HG02610 (cell line): ENCODE data around the gene CCDC47.
A peak's percentile ranks its signal among the peaks of the same experiment; 100 is the strongest.

Experiments used
- ATAC-seq: cut with Tn5 transposase; IDR thresholded peaks from one replicate; pipeline ENCODE4 v1.9.1; 2021; ENCODE audit warnings: mild to moderate bottlenecking, moderate library complexity; ENCODE audit not compliant: unreplicated experiment

Gene CCDC47

DNA sequence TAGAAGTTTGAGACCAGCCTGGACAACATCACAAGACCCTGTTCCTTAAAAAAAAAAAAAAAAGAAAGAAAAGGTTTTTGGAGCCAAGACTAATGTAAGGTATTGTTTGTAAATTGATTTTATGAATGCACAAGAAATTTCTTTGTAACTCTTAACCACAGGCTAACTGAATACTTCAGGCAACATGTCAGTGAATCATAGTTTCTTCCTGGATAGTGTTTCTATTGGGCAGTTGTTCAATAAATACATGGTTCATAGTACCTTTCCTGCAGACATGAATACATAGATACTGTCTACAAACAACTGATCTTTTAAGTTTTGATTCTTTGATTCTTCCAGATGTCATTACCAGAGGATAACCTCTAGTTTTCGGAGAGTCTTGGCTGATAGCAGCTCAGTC, 12.2 kb upstream of the CCDC47 start:
- ATAC-seq, result no peak

DNA sequence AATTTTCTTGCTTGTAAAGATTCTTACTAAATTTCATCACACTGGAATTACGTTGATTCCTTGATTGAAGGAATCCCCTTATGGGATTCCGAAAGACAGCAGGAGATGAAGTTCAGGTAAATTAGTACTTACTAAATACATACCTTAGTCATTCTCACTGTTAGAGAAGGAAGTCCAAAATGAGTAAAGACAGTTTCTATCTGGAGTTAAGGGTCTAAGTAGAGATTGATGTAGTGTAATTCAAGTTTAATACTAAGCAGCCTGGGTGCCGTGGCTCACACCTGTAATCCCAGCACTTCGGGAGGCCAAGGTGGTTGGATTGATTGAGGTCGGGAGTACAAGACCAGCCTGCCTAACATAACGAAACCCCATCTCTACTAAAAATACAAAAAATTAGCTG, 10.1 kb upstream of the CCDC47 start:
- no peak for ATAC-seq

DNA sequence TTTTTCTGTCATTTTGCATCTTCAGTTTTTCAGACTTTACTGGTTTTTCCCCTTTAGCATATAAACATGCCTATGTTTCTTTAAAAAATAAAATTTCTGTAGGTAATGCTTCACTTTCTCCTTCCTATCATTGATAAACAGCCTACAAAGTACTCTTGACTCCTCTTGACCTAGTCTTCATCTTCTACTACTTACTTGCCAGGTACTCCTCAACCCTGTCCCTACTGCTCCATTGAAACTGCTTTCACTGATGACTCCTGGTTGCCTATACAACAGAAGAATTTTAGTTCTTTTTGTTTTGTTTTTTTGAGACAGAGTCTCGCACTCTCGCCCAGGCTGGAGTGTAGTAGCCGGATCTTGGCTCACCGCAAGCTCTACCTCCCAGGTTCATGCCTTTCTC, 7.5 kb upstream of the CCDC47 start:
- ATAC-seq, result no peak

DNA sequence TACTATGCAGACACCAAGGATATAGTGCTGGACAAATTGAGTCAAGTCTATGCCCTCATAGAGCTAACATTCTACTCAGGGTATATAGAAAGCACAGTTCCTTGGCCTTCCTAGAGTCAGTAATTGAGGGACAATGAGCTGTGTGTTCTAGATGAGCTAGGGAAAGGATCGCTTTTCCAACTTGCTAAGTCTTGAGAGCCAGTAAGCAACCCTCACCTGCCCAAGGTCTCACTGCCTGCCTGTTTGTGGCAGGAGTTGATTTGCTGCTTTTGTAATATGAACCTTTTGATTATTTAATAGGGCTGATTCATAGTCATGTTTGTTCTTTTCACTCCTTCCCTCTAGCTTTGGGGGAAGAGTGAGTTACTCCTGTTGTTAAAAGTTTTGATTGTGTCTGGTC, 7.1 kb upstream of the CCDC47 start:
- ATAC-seq, result no peak

DNA sequence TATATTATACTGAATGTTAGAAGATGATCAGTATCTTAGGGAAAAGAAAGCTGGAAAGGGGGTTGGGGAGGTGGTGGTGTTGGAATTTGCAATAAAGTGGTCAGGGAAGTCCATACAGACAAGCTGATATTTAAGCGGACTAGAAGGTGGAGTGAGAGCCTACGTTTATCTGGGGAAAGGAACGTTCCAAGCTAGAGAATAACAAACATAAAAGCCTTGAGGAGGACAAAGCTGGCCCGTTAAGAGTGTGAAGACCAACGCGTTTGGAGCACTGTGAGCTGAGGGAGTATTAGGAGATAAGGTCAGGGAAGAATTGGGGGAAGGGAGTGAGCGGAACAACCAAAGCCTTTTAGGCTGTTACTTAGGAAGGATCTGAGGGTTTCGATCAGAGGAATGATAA, 2.0 kb upstream of the CCDC47 start:
- no peak for ATAC-seq

DNA sequence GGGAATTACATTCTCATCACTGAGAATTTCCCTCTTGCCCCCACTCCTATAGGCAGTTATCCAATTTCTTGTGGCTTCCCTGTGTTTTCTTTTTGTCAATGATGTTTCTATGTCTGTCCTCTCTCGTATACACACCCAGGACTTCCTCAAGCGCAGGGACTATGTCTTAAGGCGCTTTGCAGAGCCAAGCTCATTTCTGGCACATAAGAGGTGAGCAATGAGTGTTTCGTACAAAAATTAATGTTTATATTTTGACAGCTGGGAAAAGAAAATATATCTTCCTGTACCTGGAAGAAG, 1.5 kb upstream of the CCDC47 start:
- ATAC-seq, result no peak

DNA sequence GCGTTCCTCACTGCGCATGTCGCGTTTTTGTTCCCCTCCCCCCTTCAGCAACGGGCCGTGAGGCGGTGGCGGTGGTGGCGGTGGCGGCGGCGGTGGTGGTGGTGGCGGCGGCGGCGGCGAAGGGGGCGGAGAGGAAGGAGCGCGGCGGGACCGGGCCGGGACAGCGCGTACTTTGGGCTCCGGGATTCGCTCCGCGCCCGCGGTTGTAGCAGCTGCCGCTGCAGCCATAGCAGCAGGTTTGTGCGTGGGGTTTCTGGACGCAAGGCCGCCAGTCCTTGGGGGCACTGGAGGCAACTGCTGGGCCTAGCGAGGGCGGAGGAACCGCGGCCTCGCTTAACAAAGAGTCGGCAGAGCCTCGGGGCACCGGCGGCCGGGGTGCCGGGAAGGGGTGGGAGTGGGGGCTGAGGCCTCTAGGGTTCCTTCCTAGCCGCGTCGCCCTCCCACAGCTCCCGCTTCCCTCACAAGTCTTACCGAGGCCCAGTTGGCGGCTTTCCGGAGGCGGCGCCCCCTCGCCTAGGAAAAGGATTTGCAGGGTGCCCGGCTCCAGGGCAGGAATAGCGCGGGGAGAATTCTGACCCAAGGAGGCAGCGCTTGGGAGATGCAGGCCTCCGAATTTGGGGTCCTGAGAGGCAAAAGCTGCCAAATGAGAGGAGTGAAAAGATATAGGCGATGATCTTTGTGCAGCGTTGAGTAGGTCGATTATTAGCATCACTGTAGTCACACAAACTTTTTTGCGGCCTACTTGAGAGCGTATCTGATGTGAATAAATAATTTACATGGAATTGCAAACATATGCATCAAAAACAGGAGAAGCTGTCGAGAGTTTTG, 958 bp upstream of the CCDC47 start, which contains the start of gene DDX42:
TSS of gene DDX42 (plus strand) at position 30 of the 828 bp plus-strand sequence. CDS start 12,880 bp downstream, outside the sequence.
- no peak for ATAC-seq

DNA sequence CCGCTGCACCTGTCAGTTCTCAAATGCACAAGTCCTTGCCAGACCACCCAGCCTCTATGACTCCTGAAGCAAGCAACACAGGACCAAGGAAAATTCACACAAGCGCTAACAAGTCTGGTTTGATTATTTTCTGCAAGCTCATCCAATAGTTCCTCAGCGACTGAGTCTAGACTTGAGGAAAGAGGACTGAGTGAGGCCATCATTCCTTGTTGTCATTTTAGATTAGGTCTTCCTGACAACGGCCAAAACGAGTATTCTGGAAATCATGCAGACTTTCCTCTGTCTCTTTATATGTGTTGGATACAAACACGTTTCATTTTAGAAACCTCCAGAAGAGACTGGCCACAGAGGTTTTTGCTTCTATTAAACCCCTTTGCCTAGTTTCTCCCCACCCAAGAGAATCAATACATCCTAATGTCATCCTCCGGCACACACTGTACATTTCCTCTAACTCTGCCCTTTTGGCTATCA, 561 bp downstream of the CCDC47 start:
- ATAC-seq, result no peak

DNA sequence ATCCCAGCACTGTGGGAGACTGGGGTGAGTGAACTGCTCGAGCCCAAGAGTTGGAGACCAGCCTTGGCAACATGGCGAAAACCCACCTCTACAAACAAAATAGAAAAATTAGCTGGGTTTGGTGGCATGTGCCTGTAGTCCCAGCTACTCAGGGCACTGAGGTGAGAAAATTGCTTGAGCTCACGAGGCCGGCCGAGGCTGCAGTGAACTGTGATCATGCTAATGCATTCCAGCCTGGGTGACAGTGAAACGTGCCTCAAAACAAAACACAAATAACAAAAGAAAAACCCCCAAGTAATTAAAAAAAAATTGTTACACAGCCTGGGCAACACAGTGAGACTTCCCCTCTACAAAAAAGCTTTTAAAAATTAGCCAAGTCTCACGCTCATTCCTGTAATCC, 5.0 kb downstream of the CCDC47 start:
- ATAC-seq, result no peak

DNA sequence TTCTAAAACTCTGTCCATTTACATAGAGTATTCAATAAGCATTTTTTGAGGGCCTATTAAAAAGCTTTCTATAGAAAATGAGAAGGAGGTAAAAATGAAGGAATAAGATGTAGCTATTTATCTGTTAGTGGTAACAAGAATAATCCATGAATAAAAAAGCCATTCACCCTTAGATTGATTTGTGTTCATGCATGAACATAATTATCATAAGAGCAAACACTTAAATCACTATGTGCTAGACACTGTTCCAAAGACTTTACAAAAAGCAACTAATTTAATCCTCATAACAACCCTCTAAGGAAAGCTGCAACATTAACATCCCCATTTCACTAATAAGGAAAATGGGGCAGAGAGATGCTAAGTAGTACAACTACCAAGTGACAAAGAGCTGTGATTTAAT, 6.6 kb downstream of the CCDC47 start:
- ATAC-seq, result no peak

DNA sequence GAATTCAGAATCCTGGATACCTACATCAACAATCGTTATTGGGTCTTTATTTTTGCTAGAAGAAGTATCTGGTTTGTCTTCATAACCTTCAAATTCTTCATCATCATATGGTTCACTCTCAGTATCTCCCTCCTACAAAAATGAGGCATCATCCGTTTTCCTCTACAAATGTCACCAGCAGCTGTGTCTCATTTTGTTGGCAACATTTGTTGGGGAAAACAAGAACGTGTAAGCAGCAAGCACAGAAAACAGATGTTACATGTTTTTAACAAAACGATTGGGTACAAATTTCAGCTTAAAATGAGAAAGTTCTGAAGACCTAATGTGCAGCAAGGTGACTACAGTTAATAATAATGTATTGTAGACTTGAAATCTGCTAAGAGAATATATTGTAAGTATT, 8.7 kb downstream of the CCDC47 start:
- no peak for ATAC-seq

DNA sequence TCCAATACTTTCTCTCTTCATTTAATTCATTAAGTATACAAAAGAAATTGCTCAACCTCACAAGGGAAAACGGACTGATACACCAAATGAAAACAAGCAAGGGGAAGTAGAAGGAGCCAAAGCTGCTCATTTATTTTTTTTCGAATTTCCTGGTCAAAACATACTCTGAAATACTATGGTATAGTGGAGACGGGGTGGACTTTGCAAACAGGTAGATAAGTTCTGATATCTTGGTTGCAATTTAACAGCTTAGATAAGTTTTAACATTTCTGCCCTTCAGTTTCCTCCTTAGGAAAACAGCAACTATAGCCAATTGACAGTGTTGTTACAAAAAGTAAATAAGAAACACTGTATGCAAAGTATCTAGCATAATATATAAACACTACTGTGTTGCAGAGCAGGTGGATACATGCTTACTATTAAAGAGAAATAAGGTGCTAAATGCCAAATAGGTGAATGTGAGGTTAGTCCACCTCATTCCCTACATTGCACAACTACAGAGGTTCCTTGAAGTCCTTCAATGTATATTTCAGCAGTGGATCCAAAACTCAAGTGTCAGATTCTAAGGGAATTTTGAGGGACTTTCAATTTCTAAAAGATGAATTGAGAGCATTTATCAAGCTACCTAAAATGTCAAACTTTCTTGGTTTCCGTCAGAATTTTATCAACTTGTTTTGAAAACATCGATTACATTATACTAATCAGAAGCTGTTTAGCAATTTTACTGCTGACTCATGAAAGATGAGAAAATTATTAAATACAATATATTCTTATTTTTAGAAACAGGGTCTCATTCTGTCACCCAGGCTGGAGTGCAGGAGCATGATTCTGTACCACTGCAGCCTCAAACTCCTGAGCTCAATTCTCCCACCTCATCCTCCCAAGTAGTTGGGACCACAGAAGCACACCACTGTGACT, 11.0 kb downstream of the CCDC47 start:
- no peak for ATAC-seq

DNA sequence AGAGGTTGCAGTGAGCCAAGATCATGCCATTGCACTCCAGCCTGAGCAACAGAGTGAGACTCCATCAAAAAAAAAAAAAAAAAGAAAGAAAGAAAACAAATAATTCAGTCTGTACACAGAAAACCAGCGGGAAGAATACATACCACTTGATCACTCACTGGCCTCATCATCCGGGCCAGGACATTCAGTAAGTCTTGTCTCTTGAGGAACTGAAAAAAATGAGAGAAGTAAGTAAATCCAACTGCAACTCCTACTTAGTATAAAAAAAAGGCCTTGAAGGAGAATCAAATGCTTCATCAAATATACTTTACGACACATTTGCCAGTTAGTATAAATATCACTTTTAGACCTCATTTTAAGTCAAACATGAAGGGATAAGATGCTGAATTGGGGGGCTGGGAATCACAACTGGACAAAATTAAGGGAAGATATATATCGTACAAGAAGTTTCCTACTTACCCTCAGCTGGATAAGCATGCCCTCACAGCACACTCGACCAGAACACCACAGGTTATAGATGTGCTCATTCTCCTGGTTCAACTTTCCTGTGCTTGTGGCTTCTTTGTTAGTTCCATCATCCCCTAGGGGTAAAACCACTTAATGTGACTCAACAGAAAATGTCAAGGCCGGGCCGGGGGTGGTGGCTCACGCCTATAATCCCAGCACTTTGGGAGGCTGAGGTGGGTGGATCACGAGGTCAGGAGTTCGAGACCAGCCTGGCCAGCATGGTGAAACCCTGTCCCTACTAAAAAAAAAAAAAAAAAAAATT, 12.4 kb downstream of the CCDC47 start:
- no peak for ATAC-seq

DNA sequence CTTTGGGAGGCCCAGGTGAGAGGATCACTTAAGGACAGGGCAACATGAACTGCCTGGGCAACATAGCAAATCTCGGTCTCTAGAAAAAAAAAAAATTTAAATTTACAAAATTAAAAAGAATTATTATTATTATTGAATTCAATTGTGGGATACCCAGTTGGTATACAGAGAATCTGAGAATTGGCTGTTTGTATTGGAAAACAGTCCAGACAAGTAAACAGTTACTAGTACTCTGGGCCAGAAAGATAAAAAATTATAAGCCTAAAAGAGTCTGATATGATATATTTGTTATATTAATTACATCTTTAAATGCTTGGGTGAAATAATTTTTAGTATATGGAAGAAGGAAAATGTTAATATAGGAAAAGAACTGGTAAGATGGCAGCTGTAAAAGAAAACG, 15.0 kb downstream of the CCDC47 start:
- no peak for ATAC-seq

DNA sequence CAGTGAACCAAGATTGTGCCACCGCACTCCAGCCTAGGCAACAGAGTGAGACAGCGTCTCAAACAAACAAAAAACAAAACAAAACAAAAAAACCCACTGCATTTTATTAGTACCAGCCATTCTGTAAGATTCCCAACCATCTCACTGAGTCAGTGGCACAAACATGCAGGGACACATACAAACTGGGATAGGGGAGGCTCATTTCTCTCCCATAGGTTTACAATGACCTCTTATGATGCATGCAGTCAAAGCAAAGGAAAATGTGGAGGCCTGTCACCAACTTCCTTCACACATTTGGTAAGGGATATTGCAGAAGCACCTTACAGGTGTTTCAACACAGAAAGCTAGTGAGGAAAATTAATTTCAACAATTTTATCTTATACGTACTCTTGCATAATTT, 19.4 kb downstream of the CCDC47 start:
- ATAC-seq, result no peak

DNA sequence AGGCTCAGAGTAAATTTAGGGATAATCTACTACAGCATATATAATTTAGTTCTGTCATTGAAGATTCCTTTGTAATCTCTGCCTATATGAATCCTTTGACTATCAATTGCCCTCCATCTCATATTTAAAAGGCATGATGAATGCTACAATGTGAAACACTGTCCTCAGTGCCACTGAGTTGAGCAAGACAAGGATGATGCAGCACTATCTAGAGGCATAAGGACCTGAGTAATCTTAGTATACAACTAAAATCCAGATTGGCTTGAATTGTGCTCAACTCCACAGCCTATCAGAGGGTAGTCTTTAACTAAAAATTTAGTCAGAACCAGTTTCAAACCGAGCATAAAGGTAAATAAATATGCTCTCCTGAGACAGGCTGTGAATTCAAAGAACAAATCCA, 20.2 kb downstream of the CCDC47 start:
- ATAC-seq, result no peak

DNA sequence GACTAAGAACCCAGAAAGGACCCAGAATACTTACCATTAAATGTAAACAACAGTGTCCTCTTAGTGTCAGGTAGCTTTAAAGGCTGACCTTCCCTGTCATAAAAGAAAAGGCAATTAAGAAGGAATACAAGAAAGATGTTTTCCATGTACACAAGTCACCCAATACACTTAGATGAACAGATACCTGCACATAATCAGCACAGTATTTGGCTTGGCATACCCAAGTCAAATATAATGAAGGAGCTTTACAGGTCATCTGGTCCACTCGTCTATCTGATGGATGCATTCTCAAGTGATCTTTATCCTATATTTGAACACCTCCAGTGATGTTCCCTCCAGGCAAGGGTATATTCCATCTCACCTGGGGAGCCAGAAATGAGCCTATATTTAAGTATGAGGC, 20.7 kb downstream of the CCDC47 start:
- no peak for ATAC-seq

DNA sequence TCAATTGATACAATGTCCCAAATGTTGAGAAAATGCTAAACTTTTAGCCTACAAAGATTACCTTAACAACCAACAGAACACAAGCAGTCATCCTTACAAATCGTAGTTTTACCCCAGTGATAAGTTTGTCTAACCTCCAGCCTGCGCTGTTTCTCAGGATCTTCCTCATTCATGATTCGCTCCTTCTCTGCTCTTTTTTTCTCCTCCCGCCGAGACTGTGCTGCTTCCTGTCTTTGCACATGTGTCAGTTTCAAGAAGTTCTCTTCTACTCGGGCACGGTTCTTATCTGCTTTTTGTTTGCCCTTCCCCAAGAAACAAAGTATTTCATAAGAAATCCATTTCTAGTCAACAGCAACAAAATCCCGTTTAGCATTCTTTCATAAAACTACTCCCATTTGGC, 21.6 kb downstream of the CCDC47 start:
- ATAC-seq, result no peak

DNA sequence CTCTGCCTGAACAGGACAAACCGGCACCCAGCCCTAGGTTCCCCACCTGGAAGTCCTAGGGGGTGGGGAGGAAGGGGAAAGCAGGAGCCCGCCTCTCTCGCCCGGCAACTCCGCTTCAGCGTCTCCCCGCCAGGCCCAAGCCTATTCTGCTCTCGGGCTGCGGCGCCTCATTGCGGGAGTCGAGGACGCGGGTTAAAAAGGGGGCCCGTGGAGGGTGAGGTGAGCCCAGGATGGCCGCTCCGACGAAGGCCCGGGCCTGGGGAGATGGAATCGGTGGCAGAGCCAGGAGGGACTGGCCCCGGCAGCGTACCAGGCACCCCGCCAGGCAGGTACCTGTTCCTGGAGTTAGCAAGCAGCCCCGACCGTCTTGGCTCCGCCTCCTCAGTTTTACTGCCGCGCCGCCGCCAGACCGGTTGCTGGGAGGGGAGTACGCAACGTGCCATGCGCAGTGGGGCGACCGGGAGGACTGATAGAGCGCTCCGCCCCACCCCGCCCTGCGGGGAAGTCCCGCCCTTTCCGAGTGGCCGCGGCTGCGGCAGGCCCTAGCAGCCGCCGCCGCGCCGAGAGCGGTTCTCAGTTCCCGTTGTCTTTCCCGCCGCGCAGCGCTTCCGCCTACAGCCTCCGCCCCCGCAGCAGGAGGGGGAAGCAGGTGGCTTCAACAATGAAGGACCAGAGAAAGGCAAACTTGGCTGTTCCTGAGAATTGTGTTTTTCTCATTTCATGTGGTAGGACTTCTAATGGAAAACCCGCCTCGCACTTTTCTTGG, 31.8 kb downstream of the CCDC47 start, which contains the start of gene STRADA:
TSS of gene STRADA (minus strand) at position 392 of the 766 bp plus-strand sequence. CDS start 13,430 bp downstream, outside the sequence.
- ATAC-seq, result peak; percentile 88

DNA sequence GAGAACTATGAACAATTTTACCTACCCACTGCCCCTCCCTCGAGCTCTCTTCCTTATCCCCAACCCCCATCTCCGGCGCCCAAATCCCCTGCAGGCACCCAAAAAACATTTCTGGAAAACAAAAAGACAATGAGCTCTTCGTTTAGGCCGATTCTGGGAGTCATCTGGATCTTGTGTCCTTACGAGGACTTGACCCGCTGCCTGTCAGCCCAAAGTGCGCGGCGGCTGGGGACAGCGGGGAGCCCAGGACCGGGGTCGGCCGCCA, 32.3 kb downstream of the CCDC47 start:
- no peak for ATAC-seq
